Measurements from ENCODE around the gene OR1S1.
"Not testable (repeated sequence)": the region's sequence is repeated elsewhere in the genome, so short reads cannot be mapped to it uniquely, and the experiment has no call there.

The OR1S1 gene

GRCh38 chr11:58212420-58212819, at the start of gene OR1S1:
Gene OR1S1, plus strand, starts transcription at chr11:58212720.
- CTCF ChIA-PET; POLR2A ChIA-PET (ENCODE audit: low non-redundant PET); DNase-seq (ENCODE audit: low spot score); H3K27ac ChIP-seq: not testable (repeated sequence)

GRCh38 chr11:58164389-58164788, 48.1 kb upstream of the OR1S1 start:
- ChIA-PET POLR2A (ENCODE audit: low non-redundant PET) (no interaction called here), CTCF (no interaction called here)
- TF ChIP-seq CTCF (conservative IDR thresholded peaks at IDR 0.05; ENCODE audit: low read depth): no peak
- DNase-seq (ENCODE audit: low spot score): no peak
- H3K27ac ChIP-seq: no peak overlapping the region

GRCh38 chr11:58164990-58165389, 47.5 kb upstream of the OR1S1 start:
- ChIA-PET CTCF (no interaction called here), POLR2A (ENCODE audit: low non-redundant PET) (no interaction called here)
- no peak for DNase-seq (ENCODE audit: low spot score)
- no peak overlapping the region for H3K27ac ChIP-seq
- TF ChIP-seq CTCF (conservative IDR thresholded peaks at IDR 0.05; ENCODE audit: low read depth): no peak

- no peak overlapping the region for H3K27ac ChIP-seq
- no peak for DNase-seq (ENCODE audit: low spot score)
- POLR2A ChIA-PET (ENCODE audit: low non-redundant PET): no interaction called here
- CTCF ChIA-PET: no interaction called here
- TF ChIP-seq CTCF (conservative IDR thresholded peaks at IDR 0.05; ENCODE audit: low read depth): no peak
These were observed 46.9 kb upstream of the OR1S1 start for GRCh38 chr11:58165504-58166106.

GRCh38 chr11:58177409-58178054, 35.0 kb upstream of the OR1S1 start:
- CTCF ChIA-PET: no interaction called here
- no peak for TF ChIP-seq CTCF (conservative IDR thresholded peaks at IDR 0.05; ENCODE audit: low read depth)
- H3K27ac ChIP-seq: no peak overlapping the region
- POLR2A ChIA-PET (ENCODE audit: low non-redundant PET): no interaction called here
- no peak for DNase-seq (ENCODE audit: low spot score)

GRCh38 chr11:58178444-58178843, 34.1 kb upstream of the OR1S1 start:
- no peak overlapping the region for H3K27ac ChIP-seq
- CTCF ChIA-PET: no interaction called here
- POLR2A ChIA-PET (ENCODE audit: low non-redundant PET): no interaction called here
- no peak for TF ChIP-seq CTCF (conservative IDR thresholded peaks at IDR 0.05; ENCODE audit: low read depth)
- no peak for DNase-seq (ENCODE audit: low spot score)

GRCh38 chr11:58179648-58180047, 32.9 kb upstream of the OR1S1 start:
- CTCF ChIA-PET: interaction anchor here (0.7 kb wide), 1 partner anchor 1920 kb away, joined by 4 read pairs; no protein-coding TSS in a partner anchor
- POLR2A ChIA-PET (ENCODE audit: low non-redundant PET): no interaction called here
- TF ChIP-seq CTCF (conservative IDR thresholded peaks at IDR 0.05; ENCODE audit: low read depth): no peak
- H3K27ac ChIP-seq: no peak overlapping the region
- no peak for DNase-seq (ENCODE audit: low spot score)
